ENCODE results near the gene ST7. TPM values are rescaled to one million over a fixed set of nuclear protein-coding genes. Genes with fewer than 3 reads are reported as not detected.

The ST7 gene
- total and polyA plus RNA-seq, 2 donors from 2014 or later: 21.5 to 29.8 TPM

- no peak for DNase-seq
- no peaks in the 10 kb centered on the region for H3K9me3 ChIP-seq (ENCODE audit: control insufficient read depth in 2 of 3, insufficient read depth in 1 of 3, low read length in 3 of 3)
- no peak overlapping the region for H3K27ac ChIP-seq (ENCODE audit: low read depth in 2 of 2, low read length in 2 of 2)
- TF ChIP-seq CTCF (IDR thresholded peaks at IDR 0.05; ENCODE audit: borderline replicate concordance, extremely low read depth, insufficient read depth): no peak
- no peak overlapping the region for H3K4me3 ChIP-seq (ENCODE audit: low read length in 3 of 3)
- intact Hi-C loops (cut with DNase I): no loop called here
- H3K27me3 ChIP-seq (ENCODE audit: control insufficient read depth, insufficient read depth, low read length): no peaks in the 10 kb centered on the region
- peaks cover 0 to 9% (median 0%) of the 10 kb centered on the region in 3 donors for H3K4me1 ChIP-seq (ENCODE audit: control insufficient read depth in 2 of 3, insufficient read depth in 2 of 3, low read depth in 1 of 3, low read length in 3 of 3)
- H3K36me3 ChIP-seq (ENCODE audit: control insufficient read depth in 2 of 3, insufficient read depth in 3 of 3, low read length in 3 of 3): peaks cover 0 to 2% (median 0%) of the 10 kb centered on the region in 3 donors
- no peak overlapping the region for H3K9ac ChIP-seq (ENCODE audit: low read length in 3 of 3)
- FAIRE-seq: no peak
These were observed 204.2 kb downstream of the ST7 start for GRCh38 chr7:117157241-117158209.

GRCh38 chr7:117158941-117159697 is 205.8 kb downstream of the ST7 start:
- no peak overlapping the region for H3K4me3 ChIP-seq (ENCODE audit: low read length in 3 of 3)
- no peak overlapping the region for H3K27ac ChIP-seq (ENCODE audit: low read depth in 2 of 2, low read length in 2 of 2)
- no peak overlapping the region for H3K9ac ChIP-seq (ENCODE audit: low read length in 3 of 3)
- intact Hi-C loops (cut with DNase I): no loop called here
- H3K36me3 ChIP-seq (ENCODE audit: control insufficient read depth in 2 of 3, insufficient read depth in 3 of 3, low read length in 3 of 3): peaks cover 0 to 2% (median 0%) of the 10 kb centered on the region in 3 donors
- no peaks in the 10 kb centered on the region for H3K27me3 ChIP-seq (ENCODE audit: control insufficient read depth, insufficient read depth, low read length)
- TF ChIP-seq CTCF (IDR thresholded peaks at IDR 0.05; ENCODE audit: borderline replicate concordance, extremely low read depth, insufficient read depth): no peak
- DNase-seq (no peak), FAIRE-seq (no peak)
- H3K9me3 ChIP-seq (ENCODE audit: control insufficient read depth in 2 of 3, insufficient read depth in 1 of 3, low read length in 3 of 3): no peaks in the 10 kb centered on the region
- H3K4me1 ChIP-seq (ENCODE audit: control insufficient read depth in 2 of 3, insufficient read depth in 2 of 3, low read depth in 1 of 3, low read length in 3 of 3): peaks cover 0 to 9% (median 0%) of the 10 kb centered on the region in 3 donors

- H3K36me3 ChIP-seq (ENCODE audit: control insufficient read depth in 2 of 3, insufficient read depth in 3 of 3, low read length in 3 of 3): no peaks in the 10 kb centered on the region
- no peak overlapping the region for H3K27ac ChIP-seq (ENCODE audit: low read depth in 2 of 2, low read length in 2 of 2)
- DNase-seq: no peak
- H3K9me3 ChIP-seq (ENCODE audit: control insufficient read depth in 2 of 3, insufficient read depth in 1 of 3, low read length in 3 of 3): no peaks in the 10 kb centered on the region
- intact Hi-C loops (cut with DNase I): no loop called here
- H3K4me1 ChIP-seq (ENCODE audit: control insufficient read depth in 2 of 3, insufficient read depth in 2 of 3, low read depth in 1 of 3, low read length in 3 of 3): no peaks in the 10 kb centered on the region
- no peak for FAIRE-seq
- H3K27me3 ChIP-seq (ENCODE audit: control insufficient read depth, insufficient read depth, low read length): no peaks in the 10 kb centered on the region
- no peak overlapping the region for H3K4me3 ChIP-seq (ENCODE audit: low read length in 3 of 3)
- H3K9ac ChIP-seq (ENCODE audit: low read length in 3 of 3): no peak overlapping the region
- no peak for TF ChIP-seq CTCF (IDR thresholded peaks at IDR 0.05; ENCODE audit: borderline replicate concordance, extremely low read depth, insufficient read depth)
These were observed 209.8 kb downstream of the ST7 start for GRCh38 chr7:117163101-117163500.

Data from kidney (tissue), 14 donors.